GM12801 (cell line): ENCODE data around the gene ITPR1.

Experiments
- CTCF ChIP-seq: IDR thresholded peaks from one replicate; pipeline ENCODE4 v1.5.1; 2011; ENCODE audit warnings: control low read depth; ENCODE audit not compliant: insufficient read length; ENCODE audit errors: extremely low read depth

Gene ITPR1

DNA sequence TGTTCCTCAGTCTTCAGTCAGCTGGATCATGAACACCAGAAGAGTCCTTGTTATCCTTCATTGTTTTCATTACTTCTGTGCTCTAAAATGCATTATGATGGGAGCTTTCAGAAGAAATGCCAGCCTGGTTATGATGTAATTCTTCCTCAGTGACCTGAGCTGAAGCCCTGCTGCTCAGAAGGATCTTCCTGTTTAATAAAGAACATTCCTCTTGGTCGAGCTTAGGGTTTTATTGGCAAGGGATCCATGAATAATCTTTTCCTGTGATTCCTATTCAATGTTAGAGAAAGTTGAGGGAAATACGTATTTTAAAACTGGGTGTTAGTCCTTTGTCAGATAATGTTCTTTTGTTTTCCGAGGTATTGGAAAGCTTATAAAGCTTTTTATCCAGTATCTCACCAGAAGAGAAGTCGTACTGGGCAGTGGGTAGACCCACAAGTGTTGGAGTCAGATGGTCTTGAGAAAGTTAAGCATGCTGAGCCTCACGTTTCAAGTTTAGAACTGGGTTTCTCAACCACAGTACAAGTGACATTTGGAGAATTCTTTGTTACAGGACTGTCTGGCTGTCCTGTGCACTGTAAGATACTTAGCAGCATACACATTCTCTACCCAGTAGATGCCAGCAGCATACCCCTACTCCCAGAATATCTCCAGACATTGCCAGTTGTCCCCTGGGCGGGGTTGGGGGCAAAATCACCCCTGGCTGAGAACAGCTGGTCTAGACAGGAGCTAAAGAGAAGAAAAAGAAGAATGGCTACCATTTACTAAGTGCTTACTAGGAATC lies 273.8 kb downstream of the ITPR1 start:
- TF ChIP-seq CTCF, result no peak

GRCh38 chr3:4768021-4768420 lies 274.9 kb downstream of the ITPR1 start:
- no peak for TF ChIP-seq CTCF

- no peak for TF ChIP-seq CTCF
These were observed 275.4 kb downstream of the ITPR1 start for GRCh38 chr3:4768521-4768920.

DNA sequence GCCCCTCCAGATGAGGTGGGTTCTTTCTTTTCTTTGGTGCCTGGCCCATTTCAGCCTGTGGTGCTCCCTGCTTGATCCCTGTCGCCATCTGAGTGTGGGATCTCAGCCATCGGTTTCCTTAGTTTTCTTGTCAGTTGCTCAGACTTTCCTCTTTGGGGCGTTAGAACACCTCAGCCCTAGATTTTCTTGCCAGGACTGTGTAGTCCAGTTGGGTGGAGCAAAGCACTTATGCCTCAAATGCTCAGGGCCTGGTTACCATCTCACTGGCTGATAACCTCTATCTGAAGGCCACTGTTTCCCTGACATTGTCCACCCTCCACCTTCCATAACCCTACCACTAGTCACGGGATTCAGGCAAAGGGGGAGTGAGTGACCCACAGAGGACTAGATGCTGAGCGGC lies 277.4 kb downstream of the ITPR1 start:
- no peak for TF ChIP-seq CTCF

GRCh38 chr3:4771243-4771642 lies 278.1 kb downstream of the ITPR1 start:
- no peak for TF ChIP-seq CTCF

- TF ChIP-seq CTCF, result no peak
These were observed 279.1 kb downstream of the ITPR1 start for GRCh38 chr3:4772171-4772804.

- no peak for TF ChIP-seq CTCF
These were observed 279.7 kb downstream of the ITPR1 start for GRCh38 chr3:4772858-4773257.
